GM12878 (cell line): ENCODE results near the gene SFN. TPM values are rescaled to one million over a fixed set of nuclear protein-coding genes. Genes with fewer than 3 reads are reported as not detected.

Source experiments
- ATAC-seq: fragments of 200-7000 bp; cut with Tn5 transposase; 3 replicates; pipeline ENCODE4 v1.9.1; 2020; ENCODE audit warnings: mild to moderate bottlenecking, moderate library complexity
- BruUV-seq: library from RNA; stranded (reverse); fragments of 400-500 nt; replicated peaks from 2 replicates; lab custom pipeline; 2021; lab: Mats Ljungman, UMichigan
- CTCF ChIA-PET: fragments of 300-600 bp; sonication (Branson Sonifier 250); formaldehyde crosslinking; extraction: SDS; loops from one replicate; lab custom pipeline; 2021; ENCODE audit warnings: inconsistent platforms; lab: Yijun Ruan, JAX
- POLR2A ChIA-PET: fragments of 350-600 bp; formaldehyde crosslinking; extraction: SDS; loops from one replicate; lab custom pipeline; 2021; ENCODE audit warnings: inconsistent platforms; lab: Charles Lee
- RAD21 ChIA-PET: fragments of 300-600 bp; sonication (Branson Sonifier 250); formaldehyde crosslinking; loops from one replicate; lab custom pipeline; 2023; ENCODE audit warnings: antibody characterized with exemption; ENCODE audit not compliant: unreplicated experiment; lab: Charles Lee
- SMC1A ChIA-PET: fragments of 300-600 bp; sonication (Branson Sonifier 250); formaldehyde crosslinking; loops from one replicate; lab custom pipeline; 2023; ENCODE audit not compliant: unreplicated experiment, uncharacterized antibody; lab: Charles Lee
- DNase-seq: peaks from one replicate; pipeline ENCODE4 v3.0.0-alpha.2; 2011; ENCODE audit warnings: low read depth, low spot score
- FAIRE-seq: peaks from 3 replicates; lab custom pipeline; 2011; peaks lifted over from hg19 to GRCh38; lab: Jason Lieb, UNC
- H2AFZ ChIP-seq: 2 replicates; pipeline ENCODE4 v1.6.0; 2011; ENCODE audit warnings: low read depth, low read length, control low read depth; ENCODE audit not compliant: control insufficient read depth
- H3K27ac ChIP-seq: 2 replicates; pipeline ENCODE4 v1.5.1; 2011; ENCODE audit warnings: control low read depth; ENCODE audit not compliant: control insufficient read depth, insufficient read depth
- H3K27me3 ChIP-seq, 2 experiments: replicated peaks in 1 of 2; 2 replicates each; pipeline versions ENCODE4 v1.6.0 to v1.6.1; 2011; ENCODE audit warnings: low read length in 1 of 2; ENCODE audit not compliant: control insufficient read depth in 2 of 2, insufficient read depth in 2 of 2
- H3K36me3 ChIP-seq, 2 experiments: 2 replicates each; pipeline ENCODE4 v1.5.1; 2011; ENCODE audit warnings: low read length in 1 of 2; ENCODE audit not compliant: control insufficient read depth in 2 of 2, insufficient read depth in 2 of 2
- H3K4me1 ChIP-seq: 2 replicates; pipeline ENCODE4 v1.6.1; 2011; ENCODE audit warnings: mild to moderate bottlenecking, low read length, moderate library complexity, mixed read lengths; ENCODE audit not compliant: control insufficient read depth, insufficient read depth
- H3K4me2 ChIP-seq: 2 replicates; pipeline ENCODE4 v1.6.0; 2011; ENCODE audit warnings: control low read depth; ENCODE audit not compliant: control insufficient read depth, insufficient read depth
- H3K4me3 ChIP-seq: fragments of 200-600 bp; sonication (generic); 2 replicates; pipeline ENCODE4 v1.5.1; 2016
- H3K79me2 ChIP-seq: 2 replicates; pipeline ENCODE4 v1.6.0; 2011; ENCODE audit warnings: low read length; ENCODE audit not compliant: control insufficient read depth, insufficient read depth
- H3K9ac ChIP-seq: 2 replicates; pipeline ENCODE4 v1.8.0; 2011; ENCODE audit warnings: low read length, control low read depth, mixed read lengths; ENCODE audit not compliant: control insufficient read depth, insufficient read depth
- H3K9me3 ChIP-seq: replicated peaks from 3 replicates; pipeline ENCODE4 v1.5.1; 2011; ENCODE audit warnings: mild to moderate bottlenecking, low read length; ENCODE audit not compliant: control insufficient read depth, insufficient read depth
- H4K20me1 ChIP-seq: 2 replicates; pipeline ENCODE4 v1.6.0; 2011; ENCODE audit not compliant: control insufficient read depth, insufficient read depth
- EGR1 ChIP-seq, 2 experiments: IDR thresholded peaks; 1 replicate in 1 of 2; 2 replicates in 1 of 2; pipeline ENCODE4 v1.6.1; 2011 to 2012; ENCODE audit warnings: low read depth in 2 of 2, low read length in 2 of 2, borderline replicate concordance in 1 of 2, mild to moderate bottlenecking in 1 of 2, moderate library complexity in 1 of 2
- LARP7 ChIP-seq: fragments of 450-650 bp; IDR thresholded peaks from 2 replicates; pipeline ENCODE4 v1.6.1; 2017; ENCODE audit warnings: mild to moderate bottlenecking
- MYB ChIP-seq: fragments of 150-350 bp; IDR thresholded peaks from 2 replicates; pipeline ENCODE4 v1.6.1; 2014; ENCODE audit warnings: mild to moderate bottlenecking, low read depth, low read length, borderline replicate concordance
- NBN ChIP-seq: fragments of 450-650 bp; IDR thresholded peaks from 2 replicates; pipeline ENCODE4 v1.6.1; 2016
- PAX8 ChIP-seq: fragments of 450-650 bp; IDR thresholded peaks from 2 replicates; pipeline ENCODE4 v1.6.1; 2017; ENCODE audit warnings: mild to moderate bottlenecking, moderate library complexity
- PML ChIP-seq: IDR thresholded peaks from 2 replicates; pipeline ENCODE4 v1.6.1; 2012; ENCODE audit warnings: low read length, inconsistent platforms
- RFX5 ChIP-seq: IDR thresholded peaks from 2 replicates; pipeline ENCODE4 v1.6.1; 2011; ENCODE audit warnings: low read depth, low read length, improper control_type of control experiment
- WGBS: methylation state at CpG from one replicate; pipeline ENCODE4 v1.1.6; 2016; ENCODE audit warnings: low lambda C conversion rate; ENCODE audit not compliant: insufficient replicate concordance, insufficient coverage; ENCODE audit errors: missing lambda C conversion rate; 5-methylcytosine and 5-hydroxymethylcytosine counted together
- in situ Hi-C: fragments of 300-500 bp; cut with MboI; formaldehyde crosslinking; loops from 9 replicates; pipeline ENCODE4 v1.14.3; 2018; ENCODE audit warnings: mixed read lengths
- intact Hi-C: fragments of 100-400 bp; cut with micrococcal nuclease; formaldehyde crosslinking; loops from one replicate; pipeline ENCODE4 v1.14.2; 2022; ENCODE audit not compliant: unreplicated experiment
- polyA plus RNA-seq, 11 experiments: library from polyadenylated mRNA; depleted of rRNA in 4 of 11; unstranded in 6 of 11; stranded (reverse) in 5 of 11; fragments of >200 nt; fragmentation: Nextera tagmentation in 4 of 11; fragmentation: Illumina TruSeq in 1 of 11; extraction: Ambion mirVana in 4 of 11; extraction: Trizol in 1 of 11; gene quantifications; 1 replicate in 1 of 11; 2 replicates in 10 of 11; pipeline versions ENCODE4 v1.2.1 to v1.2.3, GENCODE V29; 2011 to 2016; ENCODE audit warnings: inconsistent platforms in 2 of 11, missing spikeins in 2 of 11, low read depth in 1 of 11
- total RNA-seq, 4 experiments: library from RNA; depleted of rRNA in 3 of 4; stranded (reverse); fragments of >200 nt in 3 of 4; fragmentation: Illumina TruSeq in 1 of 4; extraction: Trizol in 1 of 4; gene quantifications; 2 replicates each; pipeline versions ENCODE4 v1.2.1 to v1.2.3, GENCODE V29; 2013 to 2021
- TF ChIP-seq, protein P1 (sequence below): IDR thresholded peaks from 2 replicates; pipeline ENCODE4 v1.6.1; 2011; ENCODE audit warnings: low read depth, low read length, improper control_type of control experiment, borderline replicate concordance
- TF ChIP-seq, protein P2 (sequence below): fragments of 450-650 bp; formaldehyde crosslinking; IDR thresholded peaks from 2 replicates; pipeline ENCODE4 v1.5.0; 2022; ENCODE audit warnings: mild to moderate bottlenecking, missing genetic modification characterization

Gene SFN
- total and polyA plus RNA-seq, 10 of the 15 experiments (the other 5 are each of a cell fraction or from before 2014, with no cell fraction given): 0.19 to 2.9 (median 1.0) TPM

DNA sequence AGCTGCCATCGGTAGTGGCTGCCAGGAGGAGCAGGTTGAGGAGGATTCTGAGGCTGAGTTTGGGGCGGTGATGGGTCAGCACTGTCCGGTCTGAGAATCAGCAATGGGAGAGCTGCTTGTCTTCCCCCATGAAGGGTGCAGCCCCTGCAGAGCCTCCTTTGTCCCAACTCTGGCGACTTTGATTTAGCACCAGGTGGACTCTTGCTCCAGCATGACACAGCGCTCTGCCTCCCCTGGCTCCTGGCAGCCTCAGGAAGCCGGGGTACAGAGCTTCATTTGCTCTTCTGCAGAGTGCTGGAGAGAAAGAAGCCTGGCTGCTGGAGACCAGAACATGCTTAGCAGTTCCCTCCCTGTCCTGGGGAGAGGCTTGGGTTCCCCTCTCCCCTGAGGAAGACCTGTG lies 23.2 kb upstream of the SFN start:
- SMC1A ChIA-PET: interaction anchor here (1.4 to 3.1 kb wide), 6 partner anchors 8 to 51 kb away, joined by 3 to 24 read pairs (median 12); no protein-coding TSS in a partner anchor
- H4K20me1 ChIP-seq: no peaks in the 10 kb centered on the region
- H3K4me3 ChIP-seq: no peak overlapping the region
- no peaks in the 10 kb centered on the region for H3K27me3 ChIP-seq
- no TSS peak for BruUV-seq
- H3K79me2 ChIP-seq: peaks cover 11% of the 10 kb centered on the region
- ATAC-seq (no peak), FAIRE-seq (no peak), DNase-seq (no peak)
- CTCF ChIA-PET: interaction anchor here (1.3 to 3.1 kb wide), 8 partner anchors 8 to 238 kb away, joined by 4 to 28 read pairs (median 16); partner anchors contain the start of gene ZDHHC18
- peak overlapping the region; percentile 96 for H3K27ac ChIP-seq
- in situ Hi-C loops (no loop called here), intact Hi-C loops (loop anchor here (1.0 kb wide), 1 partner anchor 26 kb away; no protein-coding TSS in a partner anchor)
- H3K4me1 ChIP-seq: peaks cover 27% of the 10 kb centered on the region
- peak overlapping the region; percentile 69 for H3K9ac ChIP-seq
- H3K36me3 ChIP-seq: peaks cover 12 to 35% of the 10 kb centered on the region in 2 experiments; a peak in 3 of 4 replicates
- WGBS: 91% methylated on average over 6 of the region's 6 CpGs
- RAD21 ChIA-PET: interaction anchor here (1.8 to 3.1 kb wide), 4 partner anchors 10 to 52 kb away, joined by 4 to 28 read pairs (median 10); partner anchors contain the start of gene PIGV
- POLR2A ChIA-PET: interaction anchor here (0.8 to 2.8 kb wide), 3 partner anchors 11 to 27 kb away, joined by 8 to 22 read pairs (median 16); no protein-coding TSS in a partner anchor
- TF ChIP-seq, protein P1, sequence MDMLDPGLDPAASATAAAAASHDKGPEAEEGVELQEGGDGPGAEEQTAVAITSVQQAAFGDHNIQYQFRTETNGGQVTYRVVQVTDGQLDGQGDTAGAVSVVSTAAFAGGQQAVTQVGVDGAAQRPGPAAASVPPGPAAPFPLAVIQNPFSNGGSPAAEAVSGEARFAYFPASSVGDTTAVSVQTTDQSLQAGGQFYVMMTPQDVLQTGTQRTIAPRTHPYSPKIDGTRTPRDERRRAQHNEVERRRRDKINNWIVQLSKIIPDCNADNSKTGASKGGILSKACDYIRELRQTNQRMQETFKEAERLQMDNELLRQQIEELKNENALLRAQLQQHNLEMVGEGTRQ: no peak
- TF ChIP-seq EGR1 (IDR thresholded peaks at IDR 0.05; ENCODE audit: borderline replicate concordance in 1 of 2, low read depth in 2 of 2, low read length in 2 of 2) (no peak), LARP7 (no peak), NBN (no peak), RFX5 (no peak), PML (no peak), PAX8 (no peak), MYB (no peak)
- TF ChIP-seq, protein P2, sequence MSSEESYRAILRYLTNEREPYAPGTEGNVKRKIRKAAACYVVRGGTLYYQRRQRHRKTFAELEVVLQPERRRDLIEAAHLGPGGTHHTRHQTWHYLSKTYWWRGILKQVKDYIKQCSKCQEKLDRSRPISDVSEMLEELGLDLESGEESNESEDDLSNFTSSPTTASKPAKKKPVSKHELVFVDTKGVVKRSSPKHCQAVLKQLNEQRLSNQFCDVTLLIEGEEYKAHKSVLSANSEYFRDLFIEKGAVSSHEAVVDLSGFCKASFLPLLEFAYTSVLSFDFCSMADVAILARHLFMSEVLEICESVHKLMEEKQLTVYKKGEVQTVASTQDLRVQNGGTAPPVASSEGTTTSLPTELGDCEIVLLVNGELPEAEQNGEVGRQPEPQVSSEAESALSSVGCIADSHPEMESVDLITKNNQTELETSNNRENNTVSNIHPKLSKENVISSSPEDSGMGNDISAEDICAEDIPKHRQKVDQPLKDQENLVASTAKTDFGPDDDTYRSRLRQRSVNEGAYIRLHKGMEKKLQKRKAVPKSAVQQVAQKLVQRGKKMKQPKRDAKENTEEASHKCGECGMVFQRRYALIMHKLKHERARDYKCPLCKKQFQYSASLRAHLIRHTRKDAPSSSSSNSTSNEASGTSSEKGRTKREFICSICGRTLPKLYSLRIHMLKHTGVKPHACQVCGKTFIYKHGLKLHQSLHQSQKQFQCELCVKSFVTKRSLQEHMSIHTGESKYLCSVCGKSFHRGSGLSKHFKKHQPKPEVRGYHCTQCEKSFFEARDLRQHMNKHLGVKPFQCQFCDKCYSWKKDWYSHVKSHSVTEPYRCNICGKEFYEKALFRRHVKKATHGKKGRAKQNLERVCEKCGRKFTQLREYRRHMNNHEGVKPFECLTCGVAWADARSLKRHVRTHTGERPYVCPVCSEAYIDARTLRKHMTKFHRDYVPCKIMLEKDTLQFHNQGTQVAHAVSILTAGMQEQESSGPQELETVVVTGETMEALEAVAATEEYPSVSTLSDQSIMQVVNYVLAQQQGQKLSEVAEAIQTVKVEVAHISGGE (CRISPR knock-in tag): no peak
- H3K4me2 ChIP-seq: peak overlapping the region; percentile 72
- no peak overlapping the region for H2AFZ ChIP-seq
- no peaks in the 10 kb centered on the region for H3K9me3 ChIP-seq
